KMS-11 (cell line): ENCODE measurements around the gene ATP1A4.

Source experiments
- H2AFZ ChIP-seq: fragments of 200-600 bp; sonication (generic); 2 replicates; pipeline ENCODE4 v1.6.1; 2016; ENCODE audit warnings: antibody characterized with exemption, mixed run types, low read depth
- H3K27ac ChIP-seq: fragments of 200-600 bp; sonication (generic); 2 replicates; pipeline ENCODE4 v1.6.1; 2016; ENCODE audit warnings: mild to moderate bottlenecking, mixed run types
- H3K27me3 ChIP-seq: fragments of 200-600 bp; sonication (generic); 2 replicates; pipeline ENCODE4 v1.6.1; 2017; ENCODE audit warnings: mild to moderate bottlenecking, low read depth, mixed run types, moderate library complexity; ENCODE audit not compliant: insufficient read depth
- H3K36me3 ChIP-seq: fragments of 200-600 bp; sonication (generic); 2 replicates; pipeline ENCODE4 v1.6.1; 2017; ENCODE audit warnings: mild to moderate bottlenecking, mixed run types; ENCODE audit not compliant: insufficient read depth
- H3K4me1 ChIP-seq: fragments of 200-600 bp; sonication (generic); 2 replicates; pipeline ENCODE4 v1.6.1; 2016; ENCODE audit warnings: mild to moderate bottlenecking, low read depth, mixed run types; ENCODE audit not compliant: poor library complexity, severe bottlenecking
- H3K4me2 ChIP-seq: fragments of 200-600 bp; sonication (generic); 2 replicates; pipeline ENCODE4 v1.7.0; 2016; ENCODE audit warnings: mild to moderate bottlenecking, mixed run types
- H3K4me3 ChIP-seq: fragments of 200-600 bp; sonication (generic); IDR thresholded peaks from 2 replicates; pipeline ENCODE4 v1.6.1; 2017; ENCODE audit warnings: low read depth, low read length, mixed read lengths; ENCODE audit not compliant: insufficient read depth
- H3K79me2 ChIP-seq: fragments of 200-600 bp; sonication (generic); 2 replicates; pipeline ENCODE4 v1.6.1; 2016; ENCODE audit warnings: low read depth, mixed run types; ENCODE audit not compliant: insufficient read depth
- H3K9ac ChIP-seq: fragments of 200-600 bp; sonication (generic); 2 replicates; pipeline ENCODE4 v1.6.1; 2016; ENCODE audit warnings: mild to moderate bottlenecking, mixed run types
- H4K20me1 ChIP-seq: fragments of 200-600 bp; sonication (generic); 2 replicates; pipeline ENCODE4 v1.6.1; 2016; ENCODE audit warnings: mild to moderate bottlenecking, mixed run types; ENCODE audit not compliant: insufficient read depth
- TF ChIP-seq, protein P1 (sequence below): fragments of 200-600 bp; sonication (generic); conservative IDR thresholded peaks from 2 replicates; pipeline ENCODE4 v1.6.1; 2017; ENCODE audit warnings: low read depth, mild to moderate bottlenecking, antibody characterized with exemption, low read length, moderate library complexity, mixed read lengths

The ATP1A4 gene

DNA sequence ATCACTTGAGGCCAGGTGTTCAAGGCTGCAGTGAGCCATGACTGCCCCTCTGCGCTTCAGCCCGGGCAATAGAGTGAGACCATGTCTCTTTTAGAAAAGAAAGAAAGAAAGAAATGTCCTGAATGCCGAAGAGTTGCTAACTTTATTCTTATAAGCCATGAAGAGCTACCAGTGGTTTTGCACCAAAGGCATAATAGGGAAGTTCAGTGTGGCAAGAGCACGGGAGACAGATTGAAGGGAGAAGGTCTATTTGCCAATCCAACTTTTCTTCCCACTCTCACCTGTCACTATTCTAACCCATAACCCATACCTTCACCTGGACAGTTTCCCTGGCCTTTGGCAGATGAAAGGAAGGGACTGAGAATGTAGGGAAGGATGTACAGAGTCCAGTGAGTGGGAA, 49.4 kb downstream of the ATP1A4 start:
- Histone ChIP-seq H3K36me3 (no peaks in the 10 kb centered on the region), H3K27ac (no peak overlapping the region), H3K27me3 (no peaks in the 10 kb centered on the region), H3K4me2 (no peak overlapping the region), H2AFZ (no peak overlapping the region), H3K4me1 (peaks cover 33% of the 10 kb centered on the region), H4K20me1 (no peaks in the 10 kb centered on the region), H3K79me2 (peaks cover 5% of the 10 kb centered on the region), H3K9ac (no peak overlapping the region), H3K4me3 (no peak overlapping the region)
- TF ChIP-seq, protein P1, sequence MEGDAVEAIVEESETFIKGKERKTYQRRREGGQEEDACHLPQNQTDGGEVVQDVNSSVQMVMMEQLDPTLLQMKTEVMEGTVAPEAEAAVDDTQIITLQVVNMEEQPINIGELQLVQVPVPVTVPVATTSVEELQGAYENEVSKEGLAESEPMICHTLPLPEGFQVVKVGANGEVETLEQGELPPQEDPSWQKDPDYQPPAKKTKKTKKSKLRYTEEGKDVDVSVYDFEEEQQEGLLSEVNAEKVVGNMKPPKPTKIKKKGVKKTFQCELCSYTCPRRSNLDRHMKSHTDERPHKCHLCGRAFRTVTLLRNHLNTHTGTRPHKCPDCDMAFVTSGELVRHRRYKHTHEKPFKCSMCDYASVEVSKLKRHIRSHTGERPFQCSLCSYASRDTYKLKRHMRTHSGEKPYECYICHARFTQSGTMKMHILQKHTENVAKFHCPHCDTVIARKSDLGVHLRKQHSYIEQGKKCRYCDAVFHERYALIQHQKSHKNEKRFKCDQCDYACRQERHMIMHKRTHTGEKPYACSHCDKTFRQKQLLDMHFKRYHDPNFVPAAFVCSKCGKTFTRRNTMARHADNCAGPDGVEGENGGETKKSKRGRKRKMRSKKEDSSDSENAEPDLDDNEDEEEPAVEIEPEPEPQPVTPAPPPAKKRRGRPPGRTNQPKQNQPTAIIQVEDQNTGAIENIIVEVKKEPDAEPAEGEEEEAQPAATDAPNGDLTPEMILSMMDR = no peak

DNA sequence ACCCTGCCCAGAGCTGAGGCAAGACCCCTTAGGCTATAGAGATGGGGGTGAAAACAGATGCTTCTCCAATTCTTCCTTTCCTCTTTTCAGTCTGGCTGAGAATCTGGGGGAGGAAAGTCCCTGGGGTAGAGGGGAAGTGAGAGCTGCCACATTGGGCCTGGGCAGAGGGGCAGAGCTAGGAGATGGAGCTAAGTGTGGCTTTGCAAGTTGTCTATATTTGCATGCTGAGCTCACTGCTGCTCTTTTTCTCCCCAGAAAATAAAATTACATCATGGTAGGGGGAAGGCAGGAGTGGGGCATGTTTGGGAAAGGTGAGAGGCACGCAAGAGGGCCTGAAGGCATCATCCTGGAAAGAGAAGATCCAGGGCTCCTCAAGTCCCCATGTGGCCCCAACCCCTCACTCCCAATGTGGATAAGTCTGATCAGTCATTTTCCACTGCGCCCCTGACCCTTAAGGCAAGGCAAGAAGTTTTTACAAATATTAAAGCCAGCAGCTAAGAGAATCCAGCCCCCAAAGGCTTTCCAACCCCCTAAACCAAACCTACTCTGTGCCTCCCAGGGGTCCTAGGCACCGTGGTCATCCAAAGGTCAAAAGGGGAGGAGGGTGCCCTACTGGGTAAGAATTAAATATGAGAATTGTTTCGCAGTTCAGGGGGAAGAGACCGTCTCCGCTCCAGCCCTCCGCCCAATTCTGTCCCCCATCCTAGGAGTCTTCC, 53.3 kb downstream of the ATP1A4 start:
- Histone ChIP-seq H3K4me2 (peak overlapping the region; percentile 93), H3K36me3 (no peaks in the 10 kb centered on the region; the same call in 1 of the 2 replicates), H3K4me3 (no peak overlapping the region), H3K9ac (peak overlapping the region; percentile 95), H3K27me3 (no peaks in the 10 kb centered on the region), H3K4me1 (peaks cover 56% of the 10 kb centered on the region), H2AFZ (peak overlapping the region; percentile 86), H3K79me2 (peaks cover 34% of the 10 kb centered on the region), H3K27ac (peak overlapping the region; percentile 75), H4K20me1 (no peaks in the 10 kb centered on the region)
- TF ChIP-seq, protein P1 = no peak

GRCh38 chr1:160205242-160206035, 54.0 kb downstream of the ATP1A4 start, which contains the start of gene PEA15:
Gene PEA15 (plus strand): TSS chr1:160205384. CDS start chr1:160211545, 6,161 bp downstream.
- H3K36me3 ChIP-seq = no peaks in the 10 kb centered on the region; the same call in 1 of the 2 replicates
- H3K79me2 ChIP-seq = peaks cover 42% of the 10 kb centered on the region
- H3K27me3 ChIP-seq = no peaks in the 10 kb centered on the region
- peak within 1 kb of the TSS; percentile 95 for H3K9ac ChIP-seq
- H3K4me3 ChIP-seq = peak within 1 kb of the TSS; percentile 98
- H3K27ac ChIP-seq = peak within 1 kb of the TSS; percentile 75
- peak within 1 kb of the TSS; percentile 86 for H2AFZ ChIP-seq
- TF ChIP-seq, protein P1 = no peak
- H3K4me2 ChIP-seq = peak within 1 kb of the TSS; percentile 95
- H4K20me1 ChIP-seq = 0 out of 2 replicates have a peak, but pooled peaks cover 1% of the 10 kb centered on the region
- peaks cover 63% of the 10 kb centered on the region for H3K4me1 ChIP-seq

- Histone ChIP-seq H4K20me1 (0 out of 2 replicates have a peak, but pooled peaks cover 4% of the 10 kb centered on the region), H3K27ac (peak overlapping the region; percentile 64), H2AFZ (peak overlapping the region; percentile 83), H3K27me3 (no peaks in the 10 kb centered on the region), H3K4me2 (peak overlapping the region; percentile 95), H3K4me1 (peaks cover 66% of the 10 kb centered on the region), H3K36me3 (no peaks in the 10 kb centered on the region; the same call in 1 of the 2 replicates), H3K4me3 (peak overlapping the region; percentile 98), H3K9ac (peak overlapping the region; percentile 95), H3K79me2 (peaks cover 47% of the 10 kb centered on the region)
- TF ChIP-seq, protein P1 = no peak
These were observed 54.6 kb downstream of the ATP1A4 start for GRCh38 chr1:160206036-160206389.
